Adrenal gland (tissue), 12 donors: Measurements from ENCODE around the gene PPFIA2. TPM values are rescaled to one million over a fixed set of nuclear protein-coding genes. Genes with fewer than 3 reads are reported as not detected.

ENCODE experiments used
- DNase-seq, 7 donors: peaks; one replicate each; pipeline ENCODE4 v3.0.0-alpha.2; 2019 to 2020
- H3K27ac ChIP-seq, 5 donors: fragments of 200-600 bp; sonication (generic) in 4 of 5; 1 replicate in 3 of 5; 2 replicates in 2 of 5; pipeline versions ENCODE4 v1.5.1 to v1.8.0; 2016 to 2020; ENCODE audit warnings: mild to moderate bottlenecking in 1 of 5
- H3K27me3 ChIP-seq: fragments of 200-600 bp; 2 replicates; pipeline ENCODE4 v1.8.0; 2021
- H3K36me3 ChIP-seq, 2 donors: fragments of 200-600 bp; replicated peaks in 1 of 2; 1 replicate in 1 of 2; 2 replicates in 1 of 2; pipeline versions ENCODE4 v1.5.1 to v1.8.0; 2018 to 2022
- H3K4me1 ChIP-seq, 2 donors: fragments of 200-600 bp; replicated peaks in 1 of 2; 1 replicate in 1 of 2; 2 replicates in 1 of 2; pipeline versions ENCODE4 v1.5.1 to v1.8.0; 2018 to 2021
- H3K4me3 ChIP-seq, 4 donors: fragments of 200-600 bp; sonication (generic) in 3 of 4; one replicate each; pipeline ENCODE4 v1.5.1; 2016 to 2018
- H3K9me3 ChIP-seq, 3 donors: fragments of 200-600 bp; sonication (generic) in 1 of 3; replicated peaks in 1 of 3; 1 replicate in 2 of 3; 2 replicates in 1 of 3; pipeline versions ENCODE4 v1.5.1 to v1.8.0; 2016 to 2021
- POLR2A ChIP-seq, 2 donors: fragments of 450-650 bp; IDR thresholded peaks; one replicate each; pipeline ENCODE4 v1.6.1; 2017; ENCODE audit warnings: antibody characterized with exemption in 2 of 2, mild to moderate bottlenecking in 2 of 2, moderate library complexity in 1 of 2
- WGBS, 4 donors: extraction: QIAGEN DNeasy Blood & Tissue Kit in 2 of 4; methylation state at CpG; one replicate each; pipeline versions ENCODE4 v1.1.5 to v1.1.7; 2013 to 2017; 5-methylcytosine and 5-hydroxymethylcytosine counted together
- intact Hi-C, 2 donors: fragments of 100-400 bp; cut with DNase I; formaldehyde crosslinking; loops; one replicate each; pipeline versions ENCODE4 v1.14.1 to v1.15.0; 2022 to 2023
- polyA plus RNA-seq, 3 donors: library from polyadenylated mRNA; stranded (reverse); fragments of 200-250 nt in 2 of 3; fragments of 350-450 nt in 1 of 3; fragmentation: Illumina TruSeq in 1 of 3; extraction: RNeasy Lipid Tissue Mini Kit (QIAGEN cat#74804) in 1 of 3; gene quantifications; one replicate each; pipeline ENCODE4 v1.2.3, GENCODE V29; 2013 to 2014
- total RNA-seq, 9 donors: library from RNA; depleted of rRNA in 4 of 9; stranded (reverse); fragments of >200 nt in 4 of 9; fragments of 120-200 nt in 1 of 9; fragmentation: NEBNext Ultra II Directional in 1 of 9; extraction: Animal tissue kit (Norgen Biotek cat#: 25700) in 1 of 9; gene quantifications; one replicate each; pipeline versions ENCODE4 v1.1.0 to v1.2.4, GENCODE V29; 2013 to 2023
- TF ChIP-seq, protein P1 (sequence below), 6 experiments: fragments of 450-650 bp in 4 of 6; fragments of 200-600 bp in 2 of 6; sonication (generic) in 1 of 6; IDR thresholded peaks; 1 replicate in 5 of 6; 2 replicates in 1 of 6; pipeline versions ENCODE4 v1.5.1 to v1.8.0; 2016 to 2021; ENCODE audit warnings: antibody characterized with exemption in 6 of 6, mild to moderate bottlenecking in 2 of 6, moderate library complexity in 1 of 6
- donor health status: healthy with polysubstance abuse.
- donor health status: Bipolar disorder and iron deficiency.
- donor health status: DM: yes; HTN: yes; CAD: no.
- donor health status: DM: no; HTN: no; CAD: no.
- donor health status: DM: no; HTN: no; CAD: no.
- donor health status: DM: yes; HTN: yes; CAD: no.

PPFIA2 gene
- total and polyA plus RNA-seq, 12 donors: 0.35 to 16.4 (median 2.4) TPM

- Histone ChIP-seq H3K36me3 (no peaks in the 10 kb centered on the region), H3K27me3 (no peaks in the 10 kb centered on the region), H3K4me1 (no peaks in the 10 kb centered on the region), H3K4me3 (no peak overlapping the region), H3K9me3 (no peaks in the 10 kb centered on the region), H3K27ac (no peak overlapping the region)
- no peak for DNase-seq
- TF ChIP-seq, protein P1, sequence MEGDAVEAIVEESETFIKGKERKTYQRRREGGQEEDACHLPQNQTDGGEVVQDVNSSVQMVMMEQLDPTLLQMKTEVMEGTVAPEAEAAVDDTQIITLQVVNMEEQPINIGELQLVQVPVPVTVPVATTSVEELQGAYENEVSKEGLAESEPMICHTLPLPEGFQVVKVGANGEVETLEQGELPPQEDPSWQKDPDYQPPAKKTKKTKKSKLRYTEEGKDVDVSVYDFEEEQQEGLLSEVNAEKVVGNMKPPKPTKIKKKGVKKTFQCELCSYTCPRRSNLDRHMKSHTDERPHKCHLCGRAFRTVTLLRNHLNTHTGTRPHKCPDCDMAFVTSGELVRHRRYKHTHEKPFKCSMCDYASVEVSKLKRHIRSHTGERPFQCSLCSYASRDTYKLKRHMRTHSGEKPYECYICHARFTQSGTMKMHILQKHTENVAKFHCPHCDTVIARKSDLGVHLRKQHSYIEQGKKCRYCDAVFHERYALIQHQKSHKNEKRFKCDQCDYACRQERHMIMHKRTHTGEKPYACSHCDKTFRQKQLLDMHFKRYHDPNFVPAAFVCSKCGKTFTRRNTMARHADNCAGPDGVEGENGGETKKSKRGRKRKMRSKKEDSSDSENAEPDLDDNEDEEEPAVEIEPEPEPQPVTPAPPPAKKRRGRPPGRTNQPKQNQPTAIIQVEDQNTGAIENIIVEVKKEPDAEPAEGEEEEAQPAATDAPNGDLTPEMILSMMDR (IDR thresholded peaks at IDR 0.05): no peak
- TF ChIP-seq POLR2A (IDR thresholded peaks at IDR 0.05): no peak
- intact Hi-C loops: no loop called here
- WGBS, 4 donors: 75 to 88% (median 77%) methylated on average over 5 of the region's 5 CpGs
These were observed 529.4 kb downstream of the PPFIA2 start for GRCh38 chr12:81229759-81230158.

DNA sequence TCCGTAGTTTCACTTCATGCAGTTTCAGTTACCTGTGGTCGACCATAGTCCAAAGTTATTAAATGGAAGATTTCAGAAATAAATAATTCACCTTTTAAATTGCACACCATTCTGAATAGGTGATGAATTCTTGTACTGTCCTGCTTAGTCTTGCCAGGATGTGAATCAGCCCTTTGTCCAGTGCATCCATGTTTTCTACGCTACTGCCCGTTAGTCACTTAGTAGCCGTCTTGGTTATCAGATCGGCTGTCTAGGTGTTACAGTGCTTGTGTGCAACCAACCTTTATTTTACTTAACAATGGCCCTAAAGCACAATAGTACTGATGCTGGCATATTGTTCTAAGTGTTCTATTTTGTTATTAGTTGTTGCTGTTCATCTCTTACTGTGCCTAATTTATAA is 534.5 kb downstream of the PPFIA2 start:
- DNase-seq: no peak
- Histone ChIP-seq H3K36me3 (no peaks in the 10 kb centered on the region), H3K27me3 (no peaks in the 10 kb centered on the region), H3K4me1 (peaks cover 7 to 9% of the 10 kb centered on the region in 2 donors), H3K4me3 (no peak overlapping the region), H3K9me3 (no peaks in the 10 kb centered on the region), H3K27ac (no peak overlapping the region)
- intact Hi-C loops: no loop called here
- 92 to 95% (median 94%) methylated on average over 6 of the region's 6 CpGs for WGBS, 4 donors
- TF ChIP-seq, protein P1 (IDR thresholded peaks at IDR 0.05): no peak
- no peak for TF ChIP-seq POLR2A (IDR thresholded peaks at IDR 0.05)

DNA sequence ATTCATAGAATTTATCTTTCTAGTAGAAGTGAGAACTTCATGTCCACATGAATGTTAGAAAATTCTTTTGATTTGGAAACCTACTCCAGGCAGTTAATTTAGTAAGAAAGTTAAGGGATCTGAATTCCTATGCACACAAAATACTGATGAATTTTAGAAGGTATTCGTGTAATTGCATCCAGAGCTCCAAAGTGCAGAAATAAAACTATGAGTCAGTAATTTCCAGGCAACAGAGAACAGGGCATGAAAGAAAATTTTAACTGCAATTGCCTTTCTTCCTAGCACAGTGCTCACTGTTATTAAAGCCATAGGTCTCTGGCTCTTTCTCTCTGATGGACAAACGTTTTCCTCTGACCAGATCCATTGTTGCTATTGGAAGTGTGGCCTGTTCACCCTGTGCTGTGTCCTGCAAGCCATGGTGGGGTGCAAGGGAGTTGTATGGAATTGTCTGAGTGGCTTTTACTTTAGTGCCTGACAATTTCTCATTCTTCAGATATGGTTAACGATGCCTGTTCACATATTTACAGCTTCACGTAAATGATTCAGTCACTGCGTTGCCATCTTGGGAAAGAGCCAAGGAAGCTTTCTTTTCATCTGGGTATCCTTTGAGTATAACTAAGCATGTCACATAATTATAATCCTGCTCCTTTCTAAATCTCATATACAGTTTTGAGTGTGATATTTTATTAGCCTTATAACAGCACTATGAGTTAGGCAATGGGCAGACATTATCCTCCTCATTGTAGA is 536.1 kb downstream of the PPFIA2 start:
- WGBS, 4 donors: 52 to 69% (median 68%) methylated on average over 5 of the region's 5 CpGs
- H3K4me1 ChIP-seq: peaks cover 7 to 9% of the 10 kb centered on the region in 2 donors
- H3K9me3 ChIP-seq: no peaks in the 10 kb centered on the region
- no peak overlapping the region for H3K27ac ChIP-seq
- H3K27me3 ChIP-seq: no peaks in the 10 kb centered on the region
- intact Hi-C loops: no loop called here
- TF ChIP-seq, protein P1 (IDR thresholded peaks at IDR 0.05): no peak
- no peak for DNase-seq
- no peaks in the 10 kb centered on the region for H3K36me3 ChIP-seq
- H3K4me3 ChIP-seq: no peak overlapping the region

GRCh38 chr12:81221681-81222080 is 537.5 kb downstream of the PPFIA2 start:
- Histone ChIP-seq H3K27ac (no peak overlapping the region), H3K4me3 (no peak overlapping the region), H3K36me3 (no peaks in the 10 kb centered on the region), H3K4me1 (peaks cover 7 to 9% of the 10 kb centered on the region in 2 donors), H3K9me3 (no peaks in the 10 kb centered on the region), H3K27me3 (no peaks in the 10 kb centered on the region)
- TF ChIP-seq POLR2A (IDR thresholded peaks at IDR 0.05): no peak
- TF ChIP-seq, protein P1 (IDR thresholded peaks at IDR 0.05): no peak
- WGBS, 4 donors: 18 to 25% (median 21%) methylated on average over 1 of the region's 1 CpG
- intact Hi-C loops: no loop called here
- DNase-seq: no peak
